ENCODE results near the gene RUNX2.
A peak's percentile ranks its signal among the peaks of the same experiment; 100 is the strongest.

Gene RUNX2

GRCh38 chr6:45436544-45437438 lies 108.7 kb downstream of the RUNX2 start:
- peak; percentile 85 for DNase-seq

- no peak for DNase-seq
Observed at GRCh38 chr6:45437439-45437815, 109.3 kb downstream of the RUNX2 start.

DNA sequence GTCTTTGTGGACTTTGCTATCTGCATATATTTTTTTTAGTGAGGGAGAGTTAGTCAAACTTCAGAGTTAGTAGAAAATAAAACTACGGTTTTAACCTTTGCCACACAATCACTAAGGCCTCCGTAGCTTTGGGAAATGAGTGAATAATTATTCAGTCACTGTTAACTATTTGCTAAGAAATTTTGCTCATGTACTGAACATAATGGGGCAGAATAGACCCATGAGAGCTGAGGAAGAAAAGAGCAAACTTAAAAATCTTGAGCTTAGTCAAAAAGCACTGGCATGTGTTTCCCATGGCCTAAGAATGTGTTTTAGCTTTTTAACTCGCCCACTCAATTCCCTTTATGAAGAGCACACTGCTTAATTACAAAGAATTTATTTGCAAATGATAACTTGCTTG lies 110.0 kb downstream of the RUNX2 start:
- no peak for DNase-seq

DNA sequence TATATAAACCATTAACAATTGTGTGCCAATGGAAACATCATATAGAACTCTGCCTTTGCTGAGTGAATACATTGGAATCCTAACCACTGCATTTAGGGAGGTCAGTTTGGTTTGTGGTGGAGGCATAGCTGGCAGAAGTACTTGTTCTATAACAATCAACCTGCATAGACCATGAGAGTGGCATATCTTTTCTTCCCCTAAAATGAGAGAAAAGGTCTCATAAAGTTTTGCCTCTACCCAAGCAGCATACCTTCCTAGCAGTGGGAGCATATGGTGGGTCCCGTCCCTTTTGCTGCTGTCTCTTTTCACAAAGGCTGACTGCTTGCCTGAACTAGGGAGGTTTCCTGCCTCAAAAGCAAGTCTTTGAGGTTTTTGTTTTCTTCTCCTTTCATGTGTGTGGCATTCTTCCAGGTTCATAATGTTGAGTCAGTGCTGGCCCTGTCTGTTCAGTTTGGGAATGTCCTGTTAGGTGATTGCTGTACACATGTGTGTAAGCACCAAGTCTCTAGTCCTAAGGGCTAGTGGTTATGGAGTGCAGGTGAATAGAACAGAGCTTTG lies 110.8 kb downstream of the RUNX2 start:
- DNase-seq, result peak; percentile 91

DNA sequence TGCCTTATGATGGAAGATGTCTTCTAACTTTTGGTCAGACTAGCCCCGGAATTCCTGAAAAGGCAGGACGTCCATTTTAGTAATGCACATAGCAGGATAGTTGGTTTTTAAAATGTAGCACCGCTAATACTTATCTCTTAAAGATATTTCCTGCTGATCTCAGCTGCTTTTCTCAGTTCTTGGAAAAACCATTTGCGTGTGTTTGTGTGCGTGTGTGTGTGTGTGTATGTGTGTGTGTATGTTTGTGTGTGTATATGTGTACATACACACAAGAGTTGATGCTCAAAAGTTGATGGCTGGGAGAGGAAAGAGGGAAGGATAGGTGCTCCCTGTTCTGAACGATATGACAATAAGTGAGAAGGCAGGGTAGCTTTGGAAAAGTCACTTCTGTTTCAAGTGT lies 111.3 kb downstream of the RUNX2 start:
- no peak for DNase-seq

GRCh38 chr6:45439861-45440388 lies 111.8 kb downstream of the RUNX2 start:
- DNase-seq, result no peak

DNA sequence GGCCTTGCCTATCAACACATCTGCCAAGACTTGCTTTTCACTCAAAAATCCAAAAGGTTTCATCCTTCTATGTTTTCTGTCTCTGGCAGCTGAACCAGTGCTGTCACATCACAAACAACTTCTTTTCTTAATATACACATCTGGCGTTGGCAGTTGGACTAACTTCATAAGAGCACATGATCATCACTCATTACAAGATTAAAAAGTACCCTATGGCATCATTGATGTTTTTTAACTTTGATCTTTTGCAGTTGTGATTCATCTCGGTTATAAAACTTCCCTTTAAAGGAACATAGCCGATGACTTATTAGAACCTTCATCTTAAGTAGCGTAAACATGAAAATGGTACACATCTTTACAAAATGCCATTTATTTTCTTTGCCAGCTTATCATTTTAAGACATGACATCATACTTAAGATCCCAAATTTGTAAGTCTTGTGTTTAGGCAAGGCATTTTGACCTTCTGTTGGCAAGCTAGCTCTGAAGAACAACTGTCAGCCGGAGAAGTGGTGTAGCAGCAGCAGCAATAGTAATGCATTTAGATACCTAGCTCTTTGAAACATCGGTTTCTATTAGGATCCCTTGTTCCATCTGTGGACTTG lies 113.8 kb downstream of the RUNX2 start:
- DNase-seq, result no peak

DNA sequence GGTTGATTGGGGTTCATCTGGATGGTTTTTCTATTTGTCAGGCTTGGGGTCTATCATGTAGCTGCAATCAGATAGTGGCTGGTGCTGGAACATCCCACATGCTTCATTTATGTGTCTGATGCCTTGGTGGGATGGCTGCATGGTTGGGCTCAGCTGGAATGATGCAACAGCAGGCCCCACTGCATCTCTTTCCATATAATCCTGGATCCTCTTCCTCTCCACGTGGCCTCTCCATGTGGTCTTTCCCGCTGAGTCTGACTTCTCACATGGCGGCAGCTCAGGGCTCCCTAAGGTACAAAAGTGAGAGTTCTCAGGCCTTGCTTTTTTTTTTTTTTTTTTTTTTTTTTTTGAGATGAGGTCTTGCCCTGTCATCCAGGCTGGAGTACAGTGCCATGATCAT lies 114.6 kb downstream of the RUNX2 start:
- peak; percentile 60 for DNase-seq

DNA sequence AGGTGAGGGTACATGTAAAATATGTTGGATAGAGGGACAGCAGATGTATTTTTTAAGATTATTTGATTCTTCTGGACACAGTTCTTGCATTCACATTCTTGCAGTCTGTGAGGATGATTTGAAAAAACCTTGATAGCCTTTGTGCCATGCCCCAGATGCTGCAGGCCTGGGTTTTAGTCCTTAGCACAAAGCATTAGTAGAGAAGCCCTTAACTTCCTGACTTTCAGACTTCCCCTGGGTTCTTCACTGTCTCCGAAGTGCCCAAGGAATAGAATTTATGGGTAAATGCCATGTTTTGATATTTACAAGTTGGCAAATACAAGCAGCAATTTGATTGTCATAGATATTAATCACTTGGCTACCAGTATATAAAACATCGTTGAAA lies 117.2 kb downstream of the RUNX2 start:
- DNase-seq, result no peak

DNA sequence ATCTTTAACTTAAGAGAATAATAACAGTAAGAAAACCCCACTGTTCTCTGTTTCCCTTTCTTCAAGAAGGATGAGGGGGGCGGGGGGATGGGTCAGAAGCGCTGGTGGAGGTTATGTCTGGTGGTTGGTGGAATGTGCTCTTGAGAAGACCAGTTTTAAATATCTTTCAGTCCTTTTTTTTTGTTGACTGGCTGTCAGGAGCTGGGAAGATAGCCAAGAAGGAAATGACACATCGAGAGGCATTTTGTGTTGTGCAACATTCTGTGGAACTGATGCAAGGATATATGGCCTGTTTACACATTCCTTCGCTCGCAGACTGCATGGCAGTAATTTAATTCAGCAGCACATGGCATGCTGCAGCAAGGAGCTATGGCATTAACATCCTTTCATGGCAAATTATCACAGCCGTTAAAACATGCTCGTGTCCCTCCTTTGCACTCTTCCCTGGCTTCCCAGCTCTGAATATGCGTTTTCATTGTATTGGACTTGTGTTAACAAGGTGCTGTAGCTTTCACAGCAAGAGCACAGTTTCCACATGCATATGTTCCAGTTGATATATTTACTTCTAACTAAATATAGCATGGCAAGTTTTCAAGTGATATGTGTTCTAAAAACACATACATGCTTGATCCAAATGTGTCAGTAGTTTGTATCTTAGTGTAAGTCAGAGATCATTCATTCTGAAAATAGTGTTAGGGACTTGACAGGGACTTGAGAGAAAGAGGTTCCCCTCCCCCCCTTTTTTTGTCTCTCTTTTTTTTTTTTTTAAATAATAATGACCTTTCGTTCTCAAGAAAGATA lies 117.8 kb downstream of the RUNX2 start:
- peak; percentile 100 for DNase-seq

DNA sequence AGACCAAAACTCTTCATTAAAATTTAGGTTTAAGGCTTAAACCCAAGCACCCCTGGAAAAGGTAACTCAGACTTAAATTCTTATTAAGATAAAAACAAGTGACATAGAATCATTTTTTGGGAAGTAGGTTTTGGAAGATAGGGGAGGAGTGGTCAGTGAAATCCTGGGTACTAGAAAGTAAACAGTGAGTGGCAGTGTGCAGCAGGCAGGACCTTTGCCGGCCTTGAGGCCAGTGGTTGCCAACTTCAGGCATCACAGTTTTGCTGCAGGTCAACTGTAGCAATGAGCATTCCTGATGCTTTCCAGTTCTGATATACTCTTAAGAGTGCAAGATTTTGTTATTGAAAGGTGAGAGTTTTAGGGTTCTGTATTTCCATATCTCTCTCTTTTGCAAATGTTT lies 118.9 kb downstream of the RUNX2 start:
- no peak for DNase-seq

- DNase-seq, result no peak
Observed at GRCh38 chr6:45447716-45448115, 119.6 kb downstream of the RUNX2 start.

DNA sequence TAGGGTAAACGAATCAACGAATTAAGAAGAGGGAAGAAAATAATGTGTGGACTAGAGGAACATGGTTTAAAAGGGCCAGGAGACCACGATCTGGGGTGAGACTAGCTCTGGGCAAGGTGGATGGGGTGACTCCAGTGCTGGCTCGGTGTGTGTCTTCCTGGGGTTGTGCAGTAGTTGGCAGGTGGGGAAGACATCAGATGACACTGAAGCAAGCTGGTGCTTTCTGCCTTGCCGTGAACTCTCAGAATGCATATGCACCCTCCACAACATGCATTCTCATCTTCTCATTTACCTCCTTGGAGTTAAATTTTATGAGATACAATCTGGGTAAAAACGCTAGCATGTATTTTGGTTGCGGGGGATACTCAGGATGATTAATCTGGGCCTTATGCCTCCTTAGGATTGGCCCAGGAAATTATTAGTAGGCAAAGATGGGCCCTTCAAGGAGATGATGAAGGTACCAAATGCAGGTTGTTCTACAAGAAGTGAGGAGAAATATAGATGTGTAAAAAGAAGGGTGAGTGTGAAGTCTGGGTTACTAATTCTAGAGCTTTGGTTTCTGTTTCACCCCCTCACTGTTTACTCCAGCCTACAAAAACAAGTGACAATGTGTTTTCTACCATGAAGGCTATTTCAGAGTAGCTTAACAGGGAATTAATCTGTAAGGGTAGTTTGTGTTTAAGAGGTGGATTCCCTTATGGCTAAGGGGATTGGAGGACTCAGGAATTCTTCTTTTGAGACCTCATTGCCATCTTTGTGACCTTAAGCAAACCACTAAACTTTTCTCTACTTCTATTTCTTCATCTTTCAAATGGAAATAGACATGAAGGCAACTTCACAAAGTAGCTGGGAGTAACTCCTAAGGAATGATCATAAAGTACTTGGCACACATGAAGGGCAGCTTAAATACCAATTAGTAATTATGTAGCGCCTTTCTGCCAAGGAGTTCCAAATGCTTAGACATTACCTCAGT lies 120.6 kb downstream of the RUNX2 start:
- DNase-seq, result peak; percentile 58

DNA sequence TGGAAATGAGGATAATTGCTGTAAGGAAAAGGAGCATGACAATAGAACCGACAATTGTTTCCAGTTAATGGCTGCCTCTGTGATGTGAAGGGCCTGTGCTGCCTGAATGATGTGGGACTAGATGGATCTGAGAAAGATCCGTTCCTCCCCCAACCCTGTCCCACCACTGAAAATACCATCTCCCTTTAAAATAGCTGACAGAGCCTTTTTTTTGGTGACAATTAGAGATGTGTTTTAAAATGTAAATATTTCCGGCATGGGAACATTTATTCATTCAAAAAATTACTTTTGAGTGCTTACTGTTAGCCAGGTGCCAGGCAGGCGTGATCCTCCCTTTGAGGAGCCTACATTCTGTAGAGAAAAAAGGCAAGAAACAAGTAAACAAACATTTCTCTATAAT lies 122.0 kb downstream of the RUNX2 start:
- no peak for DNase-seq

GRCh38 chr6:45450831-45451230 lies 122.7 kb downstream of the RUNX2 start:
- DNase-seq, result no peak

- DNase-seq, result peak; percentile 81
Observed at GRCh38 chr6:45454008-45454911, 126.1 kb downstream of the RUNX2 start.

GRCh38 chr6:45455408-45455807 lies 127.3 kb downstream of the RUNX2 start:
- no peak for DNase-seq

DNA sequence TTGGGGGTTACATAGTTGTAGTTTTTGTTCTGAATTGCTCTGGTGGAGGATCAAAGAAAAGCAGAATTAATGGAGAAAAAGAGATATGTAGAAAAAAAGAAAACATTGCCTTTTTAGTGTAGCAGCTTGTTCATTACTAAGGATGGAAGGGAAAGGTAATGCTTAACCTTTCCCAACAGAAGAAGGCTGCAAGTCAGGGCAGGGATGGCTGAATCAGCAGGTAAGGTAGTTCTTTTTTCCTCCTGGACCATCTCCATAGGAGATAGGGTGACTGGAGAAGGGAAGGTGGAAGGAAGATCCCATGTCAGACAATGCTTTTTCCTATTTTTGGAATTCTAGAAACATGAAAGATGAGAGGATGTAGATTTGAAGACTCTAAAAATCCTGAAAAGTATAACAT lies 129.0 kb downstream of the RUNX2 start:
- DNase-seq, result no peak

DNA sequence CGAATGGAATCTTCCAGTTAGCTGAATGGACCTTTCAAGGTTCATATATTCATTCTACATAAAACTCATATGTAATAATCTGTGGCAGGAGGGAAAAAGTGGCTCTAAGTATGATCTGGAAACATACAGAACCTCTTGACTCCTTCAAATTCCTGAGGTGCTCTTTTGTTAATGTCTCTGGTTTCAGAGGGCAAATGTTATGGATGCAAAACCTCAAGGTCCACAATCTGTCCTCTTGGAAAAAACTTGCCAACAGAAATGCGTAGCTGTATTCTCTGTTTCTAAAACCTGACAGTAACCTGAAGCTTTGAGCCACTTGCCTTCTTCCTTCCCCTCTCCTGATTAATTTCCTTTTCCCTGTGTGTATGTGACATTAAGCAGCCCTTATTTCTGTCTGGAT lies 130.5 kb downstream of the RUNX2 start:
- DNase-seq, result no peak

DNA sequence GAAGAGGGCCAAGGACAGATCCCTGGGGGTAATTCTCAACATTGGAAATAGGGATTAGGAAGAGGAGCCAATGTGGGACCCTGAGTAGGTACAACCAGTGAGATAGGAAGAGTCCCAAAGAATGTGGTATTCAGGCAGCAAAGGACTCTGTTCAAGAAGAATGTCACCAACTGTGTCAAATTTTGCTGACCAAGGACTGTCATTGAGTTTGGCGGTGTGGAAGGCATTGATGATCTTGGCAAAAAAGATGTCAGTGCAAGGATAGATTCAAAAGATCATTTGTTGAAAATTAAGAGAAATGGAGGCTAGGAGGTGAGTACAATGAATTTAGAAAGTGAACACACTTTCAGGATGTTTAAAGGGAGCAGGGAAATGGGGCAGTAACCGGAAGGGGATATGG lies 132.0 kb downstream of the RUNX2 start:
- DNase-seq, result no peak

GRCh38 chr6:45461486-45461885 lies 133.4 kb downstream of the RUNX2 start:
- DNase-seq, result no peak
